GM23338 (cell line): ENCODE measurements around the gene CMTR1.

Source experiments
- CTCF ChIP-seq, 2 experiments: fragments of 200-600 bp in 1 of 2; sonication (generic) in 1 of 2; conservative IDR thresholded peaks; 2 replicates each; pipeline versions ENCODE4 v1.5.1 to v1.6.1; 2016 to 2017; ENCODE audit warnings: antibody characterized with exemption in 2 of 2, low read depth in 2 of 2, mild to moderate bottlenecking in 2 of 2, moderate library complexity in 1 of 2
- EZH2phosphoT487 ChIP-seq: fragments of 200-600 bp; sonication (generic); IDR thresholded peaks from one replicate; pipeline ENCODE4 v1.8.1; 2018; ENCODE audit warnings: antibody characterized with exemption; ENCODE audit not compliant: unreplicated experiment

- TF ChIP-seq EZH2phosphoT487 (no peak), CTCF (conservative IDR thresholded peaks at IDR 0.05; ENCODE audit: low read depth in 2 of 2) (no peak)
Measured at GRCh38 chr6:37484786-37485170, 51.8 kb downstream of the CMTR1 start.
